GM23248 (cell line): ENCODE measurements around the gene DGKI. TPM values are rescaled to one million over a fixed set of nuclear protein-coding genes. Genes with fewer than 3 reads are reported as not detected.
A peak's percentile ranks its signal among the peaks of the same experiment; 100 is the strongest.

ENCODE experiments used
- DNase-seq: peaks from one replicate; pipeline ENCODE4 v3.0.0-alpha.2; 2015
- H2AFZ ChIP-seq: fragments of 200-600 bp; sonication (generic); 2 replicates; pipeline ENCODE4 v1.6.1; 2016; ENCODE audit warnings: antibody characterized with exemption
- H3F3A ChIP-seq: fragments of 200-600 bp; sonication (generic); 2 replicates; pipeline ENCODE4 v1.6.1; 2016; ENCODE audit warnings: mild to moderate bottlenecking, antibody characterized with exemption, mixed run types; ENCODE audit not compliant: insufficient read depth
- H3K27ac ChIP-seq: fragments of 200-600 bp; sonication (generic); 2 replicates; pipeline ENCODE4 v1.5.1; 2016; ENCODE audit warnings: mild to moderate bottlenecking
- H3K27me3 ChIP-seq: fragments of 200-600 bp; sonication (generic); replicated peaks from 2 replicates; pipeline ENCODE4 v1.6.1; 2016; ENCODE audit warnings: mild to moderate bottlenecking; ENCODE audit not compliant: insufficient read depth
- H3K36me3 ChIP-seq: fragments of 200-600 bp; sonication (generic); 2 replicates; pipeline ENCODE4 v1.6.1; 2016; ENCODE audit warnings: low read depth, mild to moderate bottlenecking
- H3K4me1 ChIP-seq: fragments of 200-600 bp; sonication (generic); 2 replicates; pipeline ENCODE4 v1.6.1; 2016; ENCODE audit warnings: mild to moderate bottlenecking; ENCODE audit not compliant: insufficient read depth
- H3K4me2 ChIP-seq: fragments of 200-600 bp; sonication (generic); one replicate; pipeline ENCODE4 v1.6.1; 2016; ENCODE audit warnings: mild to moderate bottlenecking; ENCODE audit not compliant: unreplicated experiment
- H3K4me3 ChIP-seq: fragments of 200-600 bp; sonication (generic); 2 replicates; pipeline ENCODE4 v1.5.1; 2016; ENCODE audit warnings: mild to moderate bottlenecking
- H3K79me2 ChIP-seq: fragments of 200-600 bp; sonication (generic); 2 replicates; pipeline ENCODE4 v1.6.1; 2016; ENCODE audit warnings: mild to moderate bottlenecking; ENCODE audit not compliant: insufficient read depth
- H3K9ac ChIP-seq: fragments of 200-600 bp; sonication (generic); 2 replicates; pipeline ENCODE4 v1.6.1; 2016; ENCODE audit warnings: mild to moderate bottlenecking
- H3K9me2 ChIP-seq: fragments of 200-600 bp; sonication (generic); 2 replicates; pipeline ENCODE4 v1.6.1; 2016; ENCODE audit warnings: mixed run types, mild to moderate bottlenecking, moderate library complexity; ENCODE audit not compliant: insufficient read depth
- H3K9me3 ChIP-seq: fragments of 200-600 bp; sonication (generic); one replicate; pipeline ENCODE4 v1.6.1; 2017; ENCODE audit warnings: low read depth
- H4K20me1 ChIP-seq: fragments of 200-600 bp; sonication (generic); 2 replicates; pipeline ENCODE4 v1.6.0; 2016; ENCODE audit not compliant: insufficient read depth
- EZH2 ChIP-seq: fragments of 200-600 bp; sonication (generic); IDR thresholded peaks from 2 replicates; pipeline ENCODE4 v1.6.1; 2018; ENCODE audit warnings: antibody characterized with exemption, mild to moderate bottlenecking; ENCODE audit not compliant: insufficient read depth, poor library complexity, severe bottlenecking
- EZH2phosphoT487 ChIP-seq: fragments of 200-600 bp; sonication (generic); IDR thresholded peaks from 2 replicates; pipeline ENCODE4 v1.6.1; 2018; ENCODE audit warnings: antibody characterized with exemption, moderate library complexity, mild to moderate bottlenecking, low read depth; ENCODE audit not compliant: insufficient read depth
- WGBS, 2 experiments: methylation state at CpG; one replicate each; pipeline ENCODE4 v1.1.6; 2015 to 2017; ENCODE audit warnings: low lambda C conversion rate in 2 of 2, low coverage in 1 of 2; ENCODE audit errors: missing lambda C conversion rate in 2 of 2; 5-methylcytosine and 5-hydroxymethylcytosine counted together
- in situ Hi-C: fragments of 300-500 bp; cut with MboI; formaldehyde crosslinking; loops from 2 replicates; pipeline ENCODE4 v1.15.0; 2020
- polyA plus RNA-seq: library from polyadenylated mRNA; unstranded; fragments of >200 nt; fragmentation: Nextera tagmentation; extraction: Ambion mirVana; gene quantifications from 2 replicates; pipeline ENCODE4 v1.2.1, GENCODE V29; 2016
- total RNA-seq: library from RNA; depleted of rRNA; stranded (reverse); fragments of >200 nt; shearing (Covaris generic); gene quantifications from 2 replicates; pipeline ENCODE4 v1.2.3, GENCODE V29; 2014

DGKI gene
- total and polyA plus RNA-seq, 2 experiments from 2014 or later: 5.4 to 25.9 TPM

GRCh38 chr7:137751361-137752009 is 95.3 kb downstream of the DGKI start:
- peaks cover 19% of the 10 kb centered on the region for H3F3A ChIP-seq
- DNase-seq: no peak
- H3K27ac ChIP-seq: no peak overlapping the region
- in situ Hi-C loops: no loop called here
- no peak overlapping the region for H3K4me2 ChIP-seq
- no peaks in the 10 kb centered on the region for H3K36me3 ChIP-seq
- no peak overlapping the region for H3K4me3 ChIP-seq
- H3K9ac ChIP-seq: no peak overlapping the region
- H3K9me3 ChIP-seq: no peaks in the 10 kb centered on the region
- TF ChIP-seq EZH2: no peak
- no peak for TF ChIP-seq EZH2phosphoT487
- 95 to 97% methylated on average over 6 of the region's 6 CpGs for WGBS, 2 experiments
- no peaks in the 10 kb centered on the region for H3K9me2 ChIP-seq
- peaks cover 22% of the 10 kb centered on the region; the same call in 1 of the 2 replicates for H3K79me2 ChIP-seq
- H3K27me3 ChIP-seq: no peaks in the 10 kb centered on the region
- H3K4me1 ChIP-seq: peaks cover 41% of the 10 kb centered on the region
- no peak overlapping the region for H2AFZ ChIP-seq
- H4K20me1 ChIP-seq: no peaks in the 10 kb centered on the region

GRCh38 chr7:137747359-137748031 is 99.3 kb downstream of the DGKI start:
- H3K9me3 ChIP-seq: no peaks in the 10 kb centered on the region
- 0 out of 2 replicates have a peak, but pooled peaks cover 8% of the 10 kb centered on the region for H3K36me3 ChIP-seq
- H3F3A ChIP-seq: no peaks in the 10 kb centered on the region
- in situ Hi-C loops: no loop called here
- H3K4me3 ChIP-seq: no peak overlapping the region
- peak overlapping the region; percentile 6; the same call in 1 of the 2 replicates for H3K27ac ChIP-seq
- H3K4me1 ChIP-seq: peaks cover 9% of the 10 kb centered on the region
- no peak overlapping the region for H3K9ac ChIP-seq
- H3K4me2 ChIP-seq: no peak overlapping the region
- DNase-seq: peak; percentile 30
- peaks cover 12% of the 10 kb centered on the region for H3K79me2 ChIP-seq
- no peaks in the 10 kb centered on the region for H3K9me2 ChIP-seq
- WGBS, 2 experiments: 61 to 65% methylated on average over 7 of the region's 7 CpGs
- TF ChIP-seq EZH2 (no peak), EZH2phosphoT487 (no peak)
- H2AFZ ChIP-seq: peak overlapping the region; percentile 39; the same call in 1 of the 2 replicates
- no peaks in the 10 kb centered on the region for H3K27me3 ChIP-seq
- no peaks in the 10 kb centered on the region for H4K20me1 ChIP-seq

GRCh38 chr7:137743021-137743420 is 103.8 kb downstream of the DGKI start:
- no peak for DNase-seq
- Histone ChIP-seq H3K27me3 (no peaks in the 10 kb centered on the region), H3K4me2 (no peak overlapping the region), H3F3A (no peaks in the 10 kb centered on the region), H3K79me2 (peaks cover 38% of the 10 kb centered on the region), H2AFZ (no peak overlapping the region), H3K9me2 (no peaks in the 10 kb centered on the region), H3K27ac (no peak overlapping the region), H3K4me3 (no peak overlapping the region), H3K9me3 (no peaks in the 10 kb centered on the region), H3K4me1 (peaks cover 8% of the 10 kb centered on the region), H3K36me3 (0 out of 2 replicates have a peak, but pooled peaks cover 8% of the 10 kb centered on the region), H4K20me1 (no peaks in the 10 kb centered on the region), H3K9ac (no peak overlapping the region)
- in situ Hi-C loops: no loop called here
- TF ChIP-seq EZH2 (no peak), EZH2phosphoT487 (no peak)
- 78 to 79% methylated on average over 2 of the region's 2 CpGs for WGBS, 2 experiments

- TF ChIP-seq EZH2 (no peak), EZH2phosphoT487 (no peak)
- H4K20me1 ChIP-seq: no peaks in the 10 kb centered on the region
- no peak overlapping the region for H3K9ac ChIP-seq
- 61 to 65% methylated on average over 3 of the region's 3 CpGs for WGBS, 2 experiments
- H3K9me2 ChIP-seq: no peaks in the 10 kb centered on the region
- no peak overlapping the region for H3K4me2 ChIP-seq
- no peaks in the 10 kb centered on the region for H3K9me3 ChIP-seq
- no peak overlapping the region for H3K4me3 ChIP-seq
- in situ Hi-C loops: no loop called here
- H3K27me3 ChIP-seq: no peaks in the 10 kb centered on the region
- H2AFZ ChIP-seq: no peak overlapping the region
- peaks cover 48% of the 10 kb centered on the region for H3K79me2 ChIP-seq
- H3K27ac ChIP-seq: no peak overlapping the region
- no peaks in the 10 kb centered on the region for H3K4me1 ChIP-seq
- 0 out of 2 replicates have a peak, but pooled peaks cover 8% of the 10 kb centered on the region for H3K36me3 ChIP-seq
- H3F3A ChIP-seq: no peaks in the 10 kb centered on the region
- DNase-seq: no peak
These were observed 104.7 kb downstream of the DGKI start for GRCh38 chr7:137742051-137742450.
